Astrocyte (in vitro differentiated cells and primary cell): ENCODE measurements around the gene CMTM5.

Experiments
- CTCF ChIP-seq: IDR thresholded peaks from 2 replicates; pipeline ENCODE4 v1.5.1; 2011; ENCODE audit warnings: low read depth, mild to moderate bottlenecking, inconsistent platforms, low read length, moderate library complexity; ENCODE audit not compliant: insufficient read depth
- EZH2 ChIP-seq: IDR thresholded peaks from 2 replicates; pipeline ENCODE4 v1.6.1; 2012; ENCODE audit warnings: mild to moderate bottlenecking, low read length, inconsistent platforms; ENCODE audit not compliant: insufficient read depth

DNA sequence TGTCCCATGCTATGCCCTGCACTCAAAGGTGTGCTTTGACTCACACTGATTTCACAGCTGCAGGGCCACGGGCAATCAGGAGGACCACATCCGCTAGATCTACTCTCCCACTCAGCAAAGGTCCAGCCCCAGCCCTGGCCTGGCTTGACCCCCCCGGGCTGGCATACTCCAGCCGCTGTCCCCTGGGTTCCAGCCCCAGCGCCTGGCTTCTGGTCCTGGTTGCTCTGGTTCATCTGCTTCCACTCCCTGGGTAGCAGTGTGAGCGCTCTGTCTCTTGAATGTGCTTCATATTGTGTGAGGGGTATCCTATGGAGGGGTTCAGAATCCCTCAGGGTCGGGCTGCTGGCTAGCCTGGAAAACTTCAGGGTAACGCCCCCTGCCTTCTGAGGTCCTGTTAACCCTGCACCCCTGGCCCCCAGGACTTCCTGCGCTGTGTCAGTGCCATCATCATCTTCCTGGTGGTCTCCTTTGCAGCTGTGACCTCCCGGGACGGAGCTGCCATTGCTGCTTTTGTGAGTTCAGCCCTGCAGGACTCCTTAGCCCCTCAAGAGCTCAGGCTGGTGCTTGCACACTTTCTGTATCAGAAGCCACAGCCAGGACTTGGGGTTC lies 1.9 kb downstream of the CMTM5 start:
- no peak for TF ChIP-seq EZH2
- TF ChIP-seq CTCF = no peak
